Activated CD4-positive, alpha-beta T cell treated with anti-CD3 and anti-CD28 coated beads, Interleukin-2, amount 50 U/mL, for 48 hours (primary cell): ENCODE results near the gene CFAP92.
A peak's percentile ranks its signal among the peaks of the same experiment; 100 is the strongest.

ENCODE experiments used
- DNase-seq, 2 experiments: peaks; one replicate each; pipeline ENCODE4 v3.0.0-alpha.2; 2020

CFAP92 gene

GRCh38 chr3:128993461-128994172 is at the start of gene CFAP92:
Gene CFAP92 (minus strand): TSS chr3:128994076. CDS start chr3:128993304, 772 bp downstream.
- DNase-seq, result peak; percentile 89 to 93

GRCh38 chr3:129040579-129041300 is 46.9 kb upstream of the CFAP92 start:
- no peak for DNase-seq

- no peak for DNase-seq
These were observed 46.1 kb upstream of the CFAP92 start for GRCh38 chr3:129040039-129040336.

GRCh38 chr3:129039271-129040038 is 45.6 kb upstream of the CFAP92 start:
- DNase-seq, result no peak

GRCh38 chr3:129038121-129038855 is 44.4 kb upstream of the CFAP92 start:
- DNase-seq, result no peak

- no peak for DNase-seq
These were observed 43.2 kb upstream of the CFAP92 start for GRCh38 chr3:129037093-129037419.

- DNase-seq, result no peak
These were observed 42.6 kb upstream of the CFAP92 start for GRCh38 chr3:129036222-129037092.

GRCh38 chr3:129035360-129036221 is 41.7 kb upstream of the CFAP92 start:
- no peak for DNase-seq

- DNase-seq, result no peak
These were observed 40.8 kb upstream of the CFAP92 start for GRCh38 chr3:129034642-129035041.

GRCh38 chr3:129033633-129034321 is 39.9 kb upstream of the CFAP92 start:
- no peak for DNase-seq

- no peak for DNase-seq
These were observed 39.3 kb upstream of the CFAP92 start for GRCh38 chr3:129033151-129033550.

GRCh38 chr3:129032716-129033115 is 38.8 kb upstream of the CFAP92 start:
- DNase-seq, result no peak

- no peak for DNase-seq
These were observed 37.8 kb upstream of the CFAP92 start for GRCh38 chr3:129031476-129032215.

GRCh38 chr3:129030611-129031010 is 36.7 kb upstream of the CFAP92 start:
- DNase-seq, result no peak

GRCh38 chr3:129028866-129029265 is 35.0 kb upstream of the CFAP92 start:
- DNase-seq, result no peak

GRCh38 chr3:129027544-129027880 is 33.6 kb upstream of the CFAP92 start:
- no peak for DNase-seq

GRCh38 chr3:129026728-129027543 is 33.1 kb upstream of the CFAP92 start:
- DNase-seq, result peak; percentile 89 to 91

- no peak for DNase-seq
These were observed 32.0 kb upstream of the CFAP92 start for GRCh38 chr3:129025691-129026435.
